PC-9 (cell line): Measurements from ENCODE around the gene DCAF15.

Source experiments
- CTCF ChIP-seq: fragments of 200-600 bp; sonication (generic); conservative IDR thresholded peaks from 2 replicates; pipeline ENCODE4 v1.6.1; 2017; ENCODE audit warnings: mixed run types, antibody characterized with exemption, mild to moderate bottlenecking, moderate library complexity
- EZH2 ChIP-seq: fragments of 200-600 bp; sonication (generic); IDR thresholded peaks from 2 replicates; pipeline ENCODE4 v1.8.0; 2017; ENCODE audit warnings: antibody characterized with exemption, low read depth

GRCh38 chr19:13983213-13983889 lies 31.0 kb downstream of the DCAF15 start:
- TF ChIP-seq CTCF: no peak
- no peak for TF ChIP-seq EZH2
